Lower leg skin (tissue), 4 donors: Measurements from ENCODE around the gene PEX14. TPM values are rescaled to one million over a fixed set of nuclear protein-coding genes. Genes with fewer than 3 reads are reported as not detected.

ENCODE experiments used
- DNase-seq, 2 donors: peaks; one replicate each; pipeline ENCODE4 v3.0.0-alpha.2; 2019; ENCODE audit warnings: low spot score in 2 of 2
- H3K4me3 ChIP-seq: fragments of 200-600 bp; sonication (generic); 2 replicates; pipeline ENCODE4 v1.5.1; 2017; ENCODE audit warnings: mild to moderate bottlenecking, low read depth; ENCODE audit not compliant: poor library complexity, severe bottlenecking
- CTCF ChIP-seq, 3 donors: fragments of 450-650 bp; IDR thresholded peaks; one replicate each; pipeline ENCODE4 v1.5.1; 2016; ENCODE audit warnings: antibody characterized with exemption in 3 of 3, mild to moderate bottlenecking in 3 of 3, moderate library complexity in 2 of 3
- POLR2A ChIP-seq, 2 donors: fragments of 450-650 bp; IDR thresholded peaks; one replicate each; pipeline ENCODE4 v1.6.1; 2016 to 2017; ENCODE audit warnings: antibody characterized with exemption in 2 of 2, mild to moderate bottlenecking in 1 of 2, moderate library complexity in 1 of 2
- WGBS, 2 donors: methylation state at CpG; one replicate each; pipeline ENCODE4 v1.1.5; 2018; 5-methylcytosine and 5-hydroxymethylcytosine counted together
- intact Hi-C: fragments of 100-400 bp; cut with DNase I; formaldehyde crosslinking; loops from one replicate; pipeline ENCODE4 v1.15.0; 2023; ENCODE audit warnings: low total_unique reads
- total RNA-seq, 4 donors: library from RNA; depleted of rRNA; stranded (reverse); fragments of >200 nt; gene quantifications; one replicate each; pipeline ENCODE4 v1.1.0, GENCODE V29; 2016

The PEX14 gene
- total RNA-seq, 4 donors from 2014 or later, result 14.1 to 22.8 (median 18.9) TPM

- H3K4me3 ChIP-seq, result no peak overlapping the region
- no peak for TF ChIP-seq POLR2A (IDR thresholded peaks at IDR 0.05)
- TF ChIP-seq CTCF (IDR thresholded peaks at IDR 0.05), result no peak
- 94 to 95% methylated on average over 7 of the region's 7 CpGs for WGBS, 2 donors
- intact Hi-C loops, result no loop called here
- DNase-seq, result no peak
Observed at GRCh38 chr1:10606064-10606463, 131.3 kb downstream of the PEX14 start.

- intact Hi-C loops, result no loop called here
- 86 to 92% methylated on average over 3 of the region's 3 CpGs for WGBS, 2 donors
Observed at GRCh38 chr1:10607228-10607627, 132.5 kb downstream of the PEX14 start.

DNA sequence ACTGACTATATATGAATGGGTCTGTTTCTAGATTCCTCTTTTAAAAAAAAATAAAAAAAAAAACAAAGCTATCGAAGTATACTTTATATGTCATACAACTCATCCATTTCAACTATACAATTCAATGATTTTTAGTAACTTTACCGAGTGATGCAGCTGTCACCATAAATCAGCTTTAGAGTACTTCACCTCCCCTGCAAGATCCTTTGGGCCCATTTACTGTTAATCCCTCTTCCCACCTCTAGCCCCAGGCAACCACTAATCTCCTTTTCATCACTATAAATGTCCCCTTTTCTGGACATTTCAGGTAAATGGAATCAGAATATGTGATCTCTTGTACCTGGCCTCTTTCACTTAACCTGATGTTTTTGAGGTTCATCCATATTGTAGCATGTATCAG, 133.9 kb downstream of the PEX14 start:
- 90 to 95% methylated on average over 2 of the region's 2 CpGs for WGBS, 2 donors
- intact Hi-C loops, result no loop called here
- no peak for TF ChIP-seq CTCF (IDR thresholded peaks at IDR 0.05)
- no peak for TF ChIP-seq POLR2A (IDR thresholded peaks at IDR 0.05)
- no peak for DNase-seq
- no peak overlapping the region for H3K4me3 ChIP-seq

More at GRCh38 chr1:10607228-10607627, 132.5 kb downstream of the PEX14 start:
- no peak for TF ChIP-seq POLR2A (IDR thresholded peaks at IDR 0.05)
- TF ChIP-seq CTCF (IDR thresholded peaks at IDR 0.05), result no peak
- H3K4me3 ChIP-seq, result no peak overlapping the region
- DNase-seq, result no peak

DNA sequence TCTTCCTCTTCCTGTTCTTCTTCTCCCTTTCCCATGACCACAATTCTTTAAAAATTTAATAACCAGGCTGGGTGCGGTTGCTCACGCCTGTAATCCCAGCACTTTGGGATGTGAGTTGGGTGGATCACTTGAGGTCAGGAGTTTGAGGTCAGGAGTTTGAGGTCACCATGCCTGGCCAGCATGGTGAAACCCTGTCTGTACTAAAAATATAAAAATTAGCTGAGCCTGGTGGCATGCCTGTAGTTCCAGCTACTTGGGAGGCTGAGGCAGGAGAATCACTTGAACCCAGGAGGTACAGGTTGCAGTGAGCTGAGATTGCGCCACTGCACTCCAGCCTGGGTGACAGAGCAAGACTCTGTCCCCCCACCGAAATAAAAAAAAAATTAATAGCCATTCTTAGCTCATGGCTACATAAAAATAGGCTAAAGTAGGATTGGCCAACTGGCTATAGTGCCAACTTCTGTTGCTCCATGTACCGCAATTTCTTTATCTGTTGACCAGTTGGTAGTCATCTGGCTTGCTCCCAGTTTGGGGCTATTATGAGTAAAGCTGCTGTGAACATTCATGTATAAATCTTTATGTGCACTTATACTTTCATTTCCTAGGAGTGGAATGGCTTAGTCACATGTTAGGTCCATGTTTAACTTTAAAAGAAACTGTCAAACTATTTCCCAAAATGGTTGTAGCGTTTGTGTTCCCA, 136.3 kb downstream of the PEX14 start:
- no peak for DNase-seq
- WGBS, 2 donors, result 92 to 95% methylated on average over 6 of the region's 6 CpGs
- intact Hi-C loops, result no loop called here
- TF ChIP-seq CTCF (IDR thresholded peaks at IDR 0.05) (no peak), POLR2A (IDR thresholded peaks at IDR 0.05) (no peak)
- no peak overlapping the region for H3K4me3 ChIP-seq

DNA sequence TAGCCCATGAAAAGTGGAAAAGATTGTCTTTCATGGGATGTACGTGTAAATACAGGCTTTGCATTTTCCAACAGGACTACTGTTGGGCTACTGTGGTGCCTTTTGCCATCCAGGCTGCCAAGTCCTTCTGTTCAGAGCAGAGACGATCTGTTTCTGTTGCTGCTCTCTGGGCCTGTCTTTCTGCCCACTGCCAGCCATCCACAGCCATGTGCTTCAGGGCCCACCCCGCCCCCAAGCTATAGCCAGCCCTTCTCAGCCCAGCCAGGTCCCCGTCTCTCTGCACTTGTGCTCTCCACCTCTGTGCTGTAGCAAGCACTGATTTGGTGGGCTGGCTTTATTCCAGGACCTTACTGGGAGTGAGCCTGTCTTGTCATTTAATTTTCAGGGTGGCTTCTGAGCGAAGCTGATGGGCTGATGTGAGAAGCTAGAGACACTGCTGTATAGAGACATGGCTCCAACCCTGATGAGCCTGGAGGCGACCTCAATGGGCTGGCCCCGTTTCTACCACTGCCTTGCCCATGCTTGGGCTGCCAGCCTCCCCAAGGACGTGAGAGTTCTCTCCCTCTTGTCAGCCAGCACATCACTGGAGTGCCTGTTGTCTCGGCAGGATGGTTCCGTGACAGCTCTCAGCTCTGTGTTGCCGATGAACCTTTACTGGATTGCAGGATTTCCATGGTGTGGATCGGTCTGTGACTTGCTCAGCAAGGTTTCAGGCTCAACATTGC, 137.8 kb downstream of the PEX14 start:
- TF ChIP-seq POLR2A (IDR thresholded peaks at IDR 0.05) (no peak), CTCF (IDR thresholded peaks at IDR 0.05) (no peak)
- WGBS, 2 donors, result 58 to 67% methylated on average over 12 of the region's 12 CpGs
- intact Hi-C loops, result no loop called here
- no peak overlapping the region for H3K4me3 ChIP-seq
- no peak for DNase-seq
